ENCODE measurements around the gene MTF1.
"Not testable (repeated sequence)": the region's sequence is repeated elsewhere in the genome, so short reads cannot be mapped to it uniquely, and the experiment has no call there.

MTF1 gene

DNA sequence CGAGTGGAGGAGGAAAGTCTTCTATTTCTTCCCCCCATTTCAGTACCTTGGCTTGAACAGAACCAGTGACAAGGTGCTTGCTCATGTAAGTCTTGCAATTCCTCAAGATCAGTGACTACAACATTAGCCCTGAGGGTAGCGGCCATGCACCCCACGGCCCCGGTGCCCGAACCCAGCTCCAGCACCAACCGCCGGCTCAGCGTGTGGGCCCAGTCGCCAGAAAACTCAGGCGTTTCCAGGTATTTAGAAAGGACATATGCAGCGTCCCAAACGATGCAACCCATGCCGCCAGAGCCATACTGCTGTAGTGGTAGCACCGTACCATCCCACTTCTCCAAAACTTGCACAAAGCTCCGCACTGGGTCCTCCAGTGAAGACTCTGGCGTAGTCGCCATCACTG lies 76.9 kb downstream of the MTF1 start:
- no peak for DNase-seq

DNA sequence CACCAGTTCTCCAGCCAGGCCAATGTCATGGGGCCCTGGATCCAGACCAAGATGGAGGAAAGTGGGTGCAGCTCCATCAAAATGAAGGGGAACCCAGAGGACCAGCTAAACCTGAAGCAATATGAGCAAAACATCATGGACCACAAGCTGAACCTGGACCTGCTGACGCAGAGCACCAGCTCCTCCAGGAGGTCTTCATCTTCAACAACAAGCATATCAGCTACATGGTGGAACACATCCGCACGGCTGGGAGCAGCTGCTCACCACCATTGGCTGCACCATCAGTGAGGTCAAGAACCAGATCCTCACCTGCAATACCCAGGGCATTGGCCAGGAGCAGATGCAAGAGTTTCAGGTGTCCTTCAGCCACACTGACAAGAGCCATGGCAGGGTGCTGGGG lies 80.7 kb downstream of the MTF1 start:
- no peak for DNase-seq

DNA sequence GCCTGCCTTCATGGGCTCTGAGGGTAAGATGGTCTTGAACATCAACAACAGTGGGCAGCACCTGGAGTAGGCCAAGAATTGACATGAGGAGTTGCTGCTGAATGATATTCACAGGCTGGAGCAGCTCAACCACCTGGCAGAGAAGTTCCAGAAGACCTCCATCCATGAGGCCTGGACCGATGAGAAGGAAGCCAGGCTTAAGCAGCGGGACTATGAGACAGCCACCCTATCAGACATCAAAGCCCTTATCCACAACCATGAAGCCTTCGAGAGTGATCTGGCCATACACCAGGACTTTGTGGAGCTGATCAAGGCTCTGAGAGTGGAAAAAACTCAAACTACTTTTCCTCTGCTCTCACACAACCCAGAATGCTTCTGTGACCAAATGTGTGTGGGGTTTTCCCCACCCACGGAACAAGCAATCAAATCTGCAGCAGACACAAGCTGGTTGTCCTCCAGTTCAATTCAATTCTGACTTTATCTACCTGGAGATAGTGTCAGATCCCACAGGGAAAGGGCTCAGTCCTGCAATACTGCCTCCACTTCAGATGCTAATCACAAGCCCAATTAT lies 82.4 kb downstream of the MTF1 start:
- no peak for DNase-seq

DNA sequence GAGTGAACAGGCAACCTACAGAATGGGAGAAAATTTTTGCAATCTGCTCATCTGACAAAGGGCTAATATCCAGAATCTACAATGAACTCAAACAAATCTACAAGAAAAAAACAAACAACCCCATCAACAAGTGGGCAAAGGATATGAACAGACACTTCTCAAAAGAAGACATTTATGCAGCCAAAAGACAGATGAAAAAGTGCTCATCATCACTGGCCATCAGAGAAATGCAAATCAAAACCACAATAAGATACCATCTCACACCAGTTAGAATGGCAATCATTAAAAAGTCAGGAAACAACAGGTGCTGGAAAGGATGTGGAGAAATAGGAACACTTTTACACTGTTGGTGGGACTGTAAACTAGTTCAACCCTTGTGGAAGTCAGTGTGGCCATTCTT lies 88.0 kb downstream of the MTF1 start:
- not testable (repeated sequence) for DNase-seq

DNA sequence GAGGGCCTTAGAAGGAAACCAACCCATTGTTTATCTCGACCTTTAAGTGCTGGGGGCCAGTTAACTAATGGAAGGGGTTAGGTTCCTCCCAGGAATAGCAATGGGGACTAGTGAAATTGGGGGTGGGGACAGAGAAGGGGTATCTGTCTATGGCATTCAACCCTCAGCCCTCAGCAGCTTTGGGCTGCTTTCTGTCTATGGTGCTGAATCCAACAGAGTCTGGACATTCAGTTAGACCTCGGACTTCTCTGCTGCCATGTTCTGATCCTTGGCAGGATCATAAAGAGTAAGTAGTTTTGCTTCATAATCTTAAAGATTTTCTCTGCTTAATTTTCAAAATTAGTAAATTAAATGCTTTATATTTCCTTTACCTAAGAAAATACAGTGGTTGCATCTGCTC lies 91.9 kb downstream of the MTF1 start:
- DNase-seq, result no peak

DNA sequence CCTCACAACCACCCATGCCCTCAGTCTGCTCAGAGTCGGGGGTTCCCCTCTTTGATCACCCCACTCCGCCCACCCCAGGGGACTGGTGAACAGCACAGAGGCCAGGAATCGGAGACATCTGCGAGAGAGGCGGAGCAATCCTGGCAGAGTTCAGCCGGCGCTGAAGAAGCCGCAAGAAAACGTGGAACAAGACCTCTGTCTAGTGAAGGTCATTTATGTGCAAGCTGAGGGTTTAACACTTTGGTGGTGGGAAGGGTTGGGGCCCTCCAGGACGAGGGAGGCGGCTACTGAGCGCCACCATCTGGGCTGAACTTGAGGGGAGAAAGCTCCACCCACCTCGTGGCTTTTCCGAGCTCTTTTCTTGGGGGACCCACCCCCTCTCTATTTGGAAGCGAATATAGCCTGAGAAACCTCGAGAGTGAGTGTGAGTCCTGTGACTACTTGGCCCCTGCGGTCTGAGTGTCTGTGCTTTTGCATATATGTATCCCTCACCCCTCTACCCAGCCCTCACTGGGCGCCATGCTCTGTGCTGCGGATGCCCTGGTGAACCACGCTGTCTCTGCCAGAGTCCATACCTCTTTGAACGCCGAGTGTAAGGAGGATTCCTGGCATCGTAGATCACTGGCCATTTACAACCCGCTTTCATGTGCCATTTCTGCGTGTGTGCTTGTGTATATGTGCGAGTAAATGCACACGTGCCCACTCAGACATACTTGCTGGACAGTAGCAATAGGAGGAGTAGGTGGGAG lies 93.3 kb downstream of the MTF1 start:
- DNase-seq, result no peak

DNA sequence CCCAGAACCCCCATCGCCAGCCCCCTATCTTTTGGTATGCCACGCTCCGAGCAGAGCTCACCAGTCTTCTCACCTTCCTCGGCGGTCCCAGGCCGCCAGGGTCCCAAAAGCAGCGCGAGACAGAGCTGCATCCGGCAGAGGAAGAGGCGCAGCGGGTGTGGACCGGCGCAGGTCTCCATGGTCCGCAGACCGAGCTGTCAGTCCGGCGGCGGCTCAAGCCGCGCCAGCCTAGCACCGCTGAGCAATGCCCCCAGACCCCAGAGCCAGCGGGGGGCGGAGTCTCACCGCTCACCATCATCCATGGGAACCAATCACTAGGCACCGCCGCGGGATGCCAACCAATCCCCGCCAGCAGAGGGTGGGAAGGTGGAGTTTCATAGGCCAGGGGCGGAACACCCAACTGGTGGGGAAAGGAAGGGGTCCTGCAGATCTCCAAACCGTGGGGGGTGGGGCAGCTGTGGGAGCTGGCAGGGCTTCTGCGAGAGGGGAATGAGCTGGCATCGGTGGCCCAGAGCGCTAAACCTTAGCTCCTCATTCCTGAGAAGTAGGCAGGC lies 94.4 kb downstream of the MTF1 start, which contains the start of gene EPHA10:
EPHA10 (minus strand) TSS at position 233 of the 554 bp plus-strand sequence; CDS start at position 179, 54 bp downstream.
- DNase-seq, result no peak

DNA sequence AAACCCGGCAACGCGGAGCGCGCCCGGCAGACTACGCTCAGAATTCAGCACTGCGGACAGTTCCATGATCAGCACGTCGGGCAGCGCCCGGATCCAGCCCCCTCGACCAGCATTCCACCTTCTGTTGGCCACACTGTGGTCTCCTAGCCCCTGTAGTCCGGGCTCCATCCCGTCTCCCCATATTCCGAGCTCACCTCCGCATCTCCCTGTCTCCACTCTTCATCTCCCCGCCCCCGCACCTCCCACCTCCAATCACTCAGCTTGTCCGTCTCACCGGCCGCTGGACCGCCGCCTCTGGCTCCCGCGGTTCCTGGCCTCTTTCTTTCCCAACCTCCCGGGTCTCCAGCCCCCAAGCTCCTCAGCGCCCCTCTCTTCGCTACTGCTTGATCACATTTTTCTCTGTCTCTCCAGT lies 95.0 kb downstream of the MTF1 start:
- no peak for DNase-seq

DNA sequence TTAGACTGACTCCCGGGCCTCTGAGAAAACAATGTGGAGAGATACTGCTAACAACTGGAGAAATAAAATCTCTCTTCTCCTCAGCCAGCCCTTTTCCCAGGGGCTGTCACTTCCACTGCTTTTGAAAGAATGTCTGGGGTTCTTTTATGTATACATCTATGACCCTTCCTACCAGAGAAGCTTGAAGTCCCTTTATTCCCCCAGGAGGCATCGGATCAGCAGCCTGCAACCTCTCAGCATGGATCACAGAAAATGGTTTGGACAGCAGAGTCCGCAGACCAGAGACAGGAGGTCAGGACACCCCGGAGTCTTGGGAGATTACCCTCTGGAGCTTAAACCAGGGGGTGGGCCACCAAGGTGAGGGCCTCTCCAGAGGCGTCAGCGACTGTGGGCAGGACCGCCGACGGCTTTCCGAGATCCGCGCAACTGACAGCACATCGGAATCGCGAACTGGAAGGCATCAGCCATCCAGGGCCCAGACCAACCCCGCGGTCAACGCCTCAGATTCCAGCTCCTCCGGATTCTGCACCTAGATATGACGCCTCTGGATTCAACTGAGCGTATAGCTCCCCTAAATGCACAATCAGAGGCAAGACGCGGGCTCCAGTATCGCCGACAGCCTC lies 95.5 kb downstream of the MTF1 start:
- DNase-seq, result no peak

DNA sequence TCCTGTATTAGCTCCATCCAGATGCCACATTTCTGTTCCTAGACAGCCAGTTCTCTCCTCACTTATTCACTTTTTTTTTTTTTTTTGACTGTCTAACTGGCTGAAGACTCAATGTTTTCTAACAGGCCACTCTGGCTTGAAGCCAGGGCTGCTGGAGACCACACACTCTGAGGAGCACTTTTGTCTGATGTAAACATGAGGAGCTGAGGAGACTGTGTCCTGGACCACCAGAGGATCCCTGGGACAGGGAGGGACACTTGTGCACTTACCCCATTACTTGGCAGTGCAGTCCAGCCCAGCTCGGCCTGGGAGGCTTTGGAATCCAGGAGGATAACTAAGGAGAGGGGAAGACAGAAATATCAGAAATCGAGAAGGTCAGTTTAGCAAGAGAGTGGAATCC lies 96.9 kb downstream of the MTF1 start:
- DNase-seq, result no peak

DNA sequence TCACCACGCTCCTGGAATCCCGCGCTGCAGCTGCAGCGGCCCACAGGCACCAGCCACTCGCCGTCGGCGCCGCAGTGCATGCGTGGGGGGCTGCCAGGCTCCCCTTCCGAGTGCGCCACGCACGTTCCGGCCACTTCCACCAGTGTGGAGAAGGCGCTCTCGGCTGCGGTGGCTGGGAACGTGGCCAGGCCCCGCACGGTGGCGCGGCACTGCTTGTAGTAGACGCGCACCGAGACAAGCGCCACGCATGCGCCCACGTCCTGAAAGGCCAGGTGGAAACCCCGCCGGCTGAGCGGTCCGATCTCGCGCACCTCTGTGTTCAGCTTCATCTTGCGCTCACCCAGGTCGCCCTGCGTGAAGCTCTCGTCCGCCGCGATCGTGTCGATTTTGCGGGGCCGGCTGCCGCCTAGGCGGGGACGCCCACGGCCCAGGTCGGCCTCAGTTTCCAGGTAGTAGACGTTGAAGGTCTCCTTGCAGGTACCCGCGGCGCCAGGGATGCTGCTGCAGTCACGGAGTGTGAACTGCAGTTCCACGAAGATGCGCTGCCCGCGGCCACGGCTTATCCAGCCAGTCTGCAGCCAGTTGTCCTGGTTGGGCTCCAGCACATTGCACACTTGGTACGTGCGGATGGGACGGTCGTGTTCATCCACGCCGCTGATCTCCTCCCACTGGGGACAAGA lies 97.8 kb downstream of the MTF1 start:
- DNase-seq, result no peak
